ENCODE measurements around the gene BRD1. TPM values are rescaled to one million over a fixed set of nuclear protein-coding genes. Genes with fewer than 3 reads are reported as not detected.
A peak's percentile ranks its signal among the peaks of the same experiment; 100 is the strongest.
"Not testable (repeated sequence)": the region's sequence is repeated elsewhere in the genome, so short reads cannot be mapped to it uniquely, and the experiment has no call there.

Gene BRD1
- total and polyA plus RNA-seq, 9 donors = 13.6 to 45.6 (median 35.8) TPM

DNA sequence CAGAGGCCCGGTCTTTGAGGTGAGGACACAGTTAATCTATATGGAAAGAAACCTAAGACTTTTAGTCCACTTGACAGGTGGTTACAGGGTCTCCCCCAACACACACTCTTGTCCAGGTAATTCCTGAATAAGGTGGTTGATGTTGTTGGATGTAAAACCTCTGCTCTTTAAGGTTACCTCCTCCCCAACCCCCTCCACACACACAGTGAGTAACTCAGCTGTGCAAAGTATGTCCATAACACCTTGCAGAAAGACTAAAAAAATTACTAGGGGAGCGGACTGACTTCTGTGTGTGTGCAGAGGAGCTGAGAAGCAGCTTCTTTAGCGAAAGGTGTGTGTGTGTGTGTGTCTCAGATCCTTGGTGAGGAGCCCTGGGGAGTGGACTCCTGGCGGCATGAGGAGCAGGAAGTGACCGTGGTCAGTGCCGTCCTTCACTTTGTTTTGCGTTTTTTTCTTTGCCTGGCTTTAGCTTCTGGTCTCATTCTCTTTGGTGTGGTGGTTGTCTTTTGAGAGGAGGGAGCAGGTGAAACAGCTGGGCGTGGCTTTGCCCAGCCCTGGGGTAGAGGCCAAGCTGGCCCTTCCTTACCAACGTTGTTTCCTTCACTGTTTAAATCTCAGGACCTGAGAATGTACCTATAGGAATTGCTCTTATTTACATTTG, 27.7 kb upstream of the BRD1 start:
- WGBS, 3 donors = 42 to 47% (median 46%) methylated on average over 9 of the region's 9 CpGs
- Histone ChIP-seq H3K27ac (no peak overlapping the region), H3K4me1 (ENCODE audit: insufficient read depth) (peaks cover 14% of the 10 kb centered on the region), H3K9me3 (no peaks in the 10 kb centered on the region), H3K27me3 (no peaks in the 10 kb centered on the region), H3K36me3 (no peaks in the 10 kb centered on the region), H3K4me3 (no peak overlapping the region)
- TF ChIP-seq POLR2A (IDR thresholded peaks at IDR 0.05) (no peak), EP300 (IDR thresholded peaks at IDR 0.05) (no peak)
- TF ChIP-seq, protein P1, sequence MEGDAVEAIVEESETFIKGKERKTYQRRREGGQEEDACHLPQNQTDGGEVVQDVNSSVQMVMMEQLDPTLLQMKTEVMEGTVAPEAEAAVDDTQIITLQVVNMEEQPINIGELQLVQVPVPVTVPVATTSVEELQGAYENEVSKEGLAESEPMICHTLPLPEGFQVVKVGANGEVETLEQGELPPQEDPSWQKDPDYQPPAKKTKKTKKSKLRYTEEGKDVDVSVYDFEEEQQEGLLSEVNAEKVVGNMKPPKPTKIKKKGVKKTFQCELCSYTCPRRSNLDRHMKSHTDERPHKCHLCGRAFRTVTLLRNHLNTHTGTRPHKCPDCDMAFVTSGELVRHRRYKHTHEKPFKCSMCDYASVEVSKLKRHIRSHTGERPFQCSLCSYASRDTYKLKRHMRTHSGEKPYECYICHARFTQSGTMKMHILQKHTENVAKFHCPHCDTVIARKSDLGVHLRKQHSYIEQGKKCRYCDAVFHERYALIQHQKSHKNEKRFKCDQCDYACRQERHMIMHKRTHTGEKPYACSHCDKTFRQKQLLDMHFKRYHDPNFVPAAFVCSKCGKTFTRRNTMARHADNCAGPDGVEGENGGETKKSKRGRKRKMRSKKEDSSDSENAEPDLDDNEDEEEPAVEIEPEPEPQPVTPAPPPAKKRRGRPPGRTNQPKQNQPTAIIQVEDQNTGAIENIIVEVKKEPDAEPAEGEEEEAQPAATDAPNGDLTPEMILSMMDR (IDR thresholded peaks at IDR 0.05) = no peak
- intact Hi-C loops (cut with DNase I) = no loop called here
- DNase-seq = no peak

DNA sequence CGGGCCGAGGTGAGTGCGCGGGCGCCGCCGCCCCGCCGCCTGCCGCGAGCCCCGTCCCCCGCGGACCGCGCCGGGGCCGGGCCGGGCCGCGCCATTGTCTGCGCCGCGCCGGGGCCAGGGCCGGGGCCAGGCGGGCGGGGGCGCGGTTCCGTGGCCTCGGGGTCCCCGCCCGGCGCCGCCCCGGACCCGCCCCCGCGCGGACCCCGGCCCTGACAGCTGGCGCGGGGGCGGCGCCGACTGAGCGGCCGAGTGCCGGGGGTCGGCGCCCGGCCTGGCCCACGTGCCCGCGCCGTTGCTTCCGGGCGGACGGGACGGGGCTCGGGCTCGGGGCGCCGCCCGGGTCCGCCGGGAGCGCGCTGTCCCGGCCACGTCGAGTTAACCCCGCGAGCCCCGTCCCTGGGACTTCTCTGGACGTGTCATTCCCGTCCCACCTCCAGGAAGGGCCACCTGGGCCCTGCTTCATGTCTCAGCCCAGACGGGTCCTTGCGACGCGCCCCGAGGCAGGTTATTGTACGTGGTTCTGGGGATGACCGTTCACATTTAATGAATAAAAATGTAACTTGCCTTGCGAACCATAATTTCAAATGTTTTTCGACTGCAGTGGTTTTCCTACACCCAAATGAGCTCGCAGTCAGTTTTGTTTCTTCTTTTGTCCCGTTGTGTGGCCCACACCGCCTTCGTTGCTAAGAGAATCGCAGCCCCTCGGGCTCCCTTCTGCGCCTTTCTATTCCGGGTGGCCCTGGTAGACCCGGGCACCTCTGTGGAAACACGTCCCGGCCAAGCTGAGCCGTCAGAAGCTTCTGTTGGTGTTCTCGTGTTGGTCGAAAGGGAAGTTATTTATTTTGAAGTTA, 26.5 kb upstream of the BRD1 start:
- no peaks in the 10 kb centered on the region for H3K36me3 ChIP-seq
- H3K4me1 ChIP-seq (ENCODE audit: insufficient read depth) = peaks cover 19% of the 10 kb centered on the region
- H3K27ac ChIP-seq = peak overlapping the region; percentile 5 to 48
- H3K9me3 ChIP-seq = no peaks in the 10 kb centered on the region
- H3K4me3 ChIP-seq = peak overlapping the region; percentile 47
- DNase-seq = peak in 3 of 5 donors; percentile 54 to 62 (median 59)
- TF ChIP-seq, protein P1 (IDR thresholded peaks at IDR 0.05) = no peak
- TF ChIP-seq POLR2A (IDR thresholded peaks at IDR 0.05) (no peak), EP300 (IDR thresholded peaks at IDR 0.05) (no peak)
- intact Hi-C loops (cut with DNase I) = no loop called here
- H3K27me3 ChIP-seq = no peaks in the 10 kb centered on the region
- WGBS, 3 donors = 1% methylated on average over 23 to 101 of the region's 101 CpGs

DNA sequence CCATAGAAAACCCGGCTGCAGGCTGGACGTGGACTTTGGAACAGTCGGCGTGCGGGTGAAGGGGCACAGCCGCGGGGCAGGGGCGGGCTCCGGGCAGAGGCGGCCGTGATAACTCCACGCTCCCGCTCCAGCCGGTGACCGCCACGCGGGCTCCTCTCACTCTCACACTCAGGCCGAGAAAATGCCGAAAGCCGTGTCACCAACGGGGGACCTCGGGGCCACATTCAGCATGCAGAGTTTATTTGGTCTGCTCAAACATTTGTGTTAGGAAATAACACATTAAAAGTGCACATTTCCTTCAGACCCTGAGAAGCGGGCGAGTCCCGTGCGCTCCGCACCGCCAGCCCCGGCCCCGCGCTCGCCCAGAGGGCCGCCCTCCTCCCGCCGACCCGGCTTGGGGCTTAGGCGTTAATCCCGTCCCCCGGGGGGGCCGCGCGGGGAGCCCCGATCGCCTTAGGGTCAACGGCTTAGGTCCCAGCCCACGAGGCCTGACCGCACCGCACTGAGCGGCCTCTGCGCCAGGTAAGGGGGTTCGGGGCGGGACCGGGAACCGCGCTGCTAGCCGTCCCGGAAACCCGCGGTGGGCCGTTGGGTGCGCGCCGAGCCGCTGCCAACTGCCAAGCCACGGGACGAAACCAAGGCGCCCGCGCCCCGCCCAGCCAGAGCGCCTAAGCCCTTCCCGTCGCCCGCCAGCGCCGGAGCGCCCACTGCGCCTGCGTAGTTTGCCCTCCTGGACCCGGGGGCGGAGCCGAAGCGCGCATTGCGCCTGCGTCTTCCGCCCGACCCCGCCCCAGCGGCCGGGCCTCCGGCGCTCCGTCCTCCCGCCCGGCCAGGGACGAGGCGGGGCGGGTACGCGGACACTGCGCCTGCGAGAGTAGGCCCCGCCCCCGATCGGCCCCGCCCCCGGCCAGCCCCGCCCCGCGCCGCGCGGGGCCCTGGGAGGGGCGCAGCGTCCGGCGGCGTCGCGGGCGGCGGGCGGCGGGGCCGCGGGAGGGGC, 25.5 kb upstream of the BRD1 start, which contains the start of gene ZBED4:
ZBED4 (plus strand) TSS at position 947 of the 997 bp plus-strand sequence. CDS start 29,819 bp downstream, outside the sequence.
- 0 to 1% (median 1%) methylated on average over 65 to 127 of the region's 127 CpGs for WGBS, 3 donors
- Histone ChIP-seq H3K4me1 (ENCODE audit: insufficient read depth) (peaks cover 22% of the 10 kb centered on the region), H3K36me3 (no peaks in the 10 kb centered on the region), H3K4me3 (peak within 1 kb of the TSS; percentile 86), H3K9me3 (no peaks in the 10 kb centered on the region), H3K27me3 (no peaks in the 10 kb centered on the region), H3K27ac (peak within 1 kb of the TSS; percentile 9 to 79)
- peak; percentile 95 to 99 (median 98) for DNase-seq
- TF ChIP-seq POLR2A (IDR thresholded peaks at IDR 0.05) = peak; percentile 64
- no peak for TF ChIP-seq EP300 (IDR thresholded peaks at IDR 0.05)
- intact Hi-C loops (cut with DNase I) = no loop called here

DNA sequence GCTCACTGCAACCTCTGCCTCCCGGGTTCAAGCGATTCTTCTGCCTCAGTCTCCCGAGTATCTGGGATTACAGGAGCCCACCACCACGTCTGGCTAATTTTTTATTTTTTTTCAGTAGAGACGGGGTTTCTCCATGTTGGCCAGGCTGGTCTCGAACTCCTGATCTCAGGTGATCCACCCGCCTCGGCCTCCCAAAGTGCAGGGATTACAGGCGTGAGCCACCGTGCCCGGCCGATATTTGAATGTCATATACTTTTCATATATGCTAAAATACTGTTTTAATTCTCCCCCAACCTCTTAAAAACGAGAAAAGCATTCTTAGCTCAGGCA, 24.9 kb upstream of the BRD1 start:
- Histone ChIP-seq H3K4me1 (ENCODE audit: insufficient read depth) (peaks cover 22% of the 10 kb centered on the region), H3K4me3 (peak overlapping the region; percentile 86)
- DNase-seq; H3K36me3 ChIP-seq; H3K27ac ChIP-seq; intact Hi-C loops (cut with DNase I); H3K27me3 ChIP-seq; H3K9me3 ChIP-seq: not testable (repeated sequence)
- WGBS, 3 donors = 49 to 55% (median 53%) methylated on average over 13 of the region's 13 CpGs
